ENCODE results near the gene CRYAA. TPM values are rescaled to one million over a fixed set of nuclear protein-coding genes. Genes with fewer than 3 reads are reported as not detected.

Gene CRYAA
- total and polyA plus RNA-seq, 7 experiments from 2014 or later, result not detected

DNA sequence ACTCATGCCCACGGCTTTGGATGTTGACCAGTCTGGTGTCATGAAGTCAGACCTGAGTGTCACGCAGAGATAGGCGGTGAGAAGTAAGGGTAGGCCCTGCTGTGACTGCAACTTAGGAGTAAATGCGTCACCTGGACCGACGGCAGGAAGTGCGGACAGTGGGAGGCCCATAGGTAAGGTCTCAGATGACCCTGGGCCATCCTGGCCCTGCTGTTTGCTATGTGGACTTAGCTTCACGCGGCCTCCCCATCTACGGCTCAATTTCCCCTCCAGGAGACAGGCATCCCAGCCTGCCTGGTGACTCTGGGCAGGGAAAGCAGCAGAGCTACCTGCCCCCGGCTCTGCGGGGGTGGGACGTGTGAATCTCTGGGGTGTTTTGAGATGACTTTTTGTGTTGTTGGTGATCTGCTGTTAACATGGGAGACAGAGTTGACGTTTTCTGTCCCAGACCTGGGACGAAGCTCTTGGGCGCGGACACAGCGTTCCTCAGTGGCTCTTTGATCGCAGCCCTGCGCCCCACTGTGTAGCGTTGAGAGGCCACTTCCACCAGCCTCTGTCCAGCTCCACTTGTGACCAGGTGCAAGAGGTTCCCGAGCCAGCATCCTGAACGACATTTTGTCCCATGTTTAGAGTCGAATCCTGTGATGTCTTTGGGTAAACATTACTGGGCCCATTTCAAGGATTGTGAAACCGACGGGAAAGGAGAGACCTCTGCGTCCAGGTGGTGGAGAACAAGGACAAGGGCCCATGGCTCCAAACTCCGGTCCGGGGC, 39.9 kb downstream of the CRYAA start:
- ATAC-seq (no peak), DNase-seq (no peak)
- Histone ChIP-seq H3K27me3 (ENCODE audit: control insufficient read depth in 2 of 2, insufficient read depth in 2 of 2, low read length in 2 of 2) (no peaks in the 10 kb centered on the region), H3K4me1 (ENCODE audit: control insufficient read depth in 2 of 2, insufficient read depth in 2 of 2, low read length in 2 of 2) (no peaks in the 10 kb centered on the region), H3K9me3 (ENCODE audit: control insufficient read depth in 2 of 3, low read length in 3 of 3) (no peaks in the 10 kb centered on the region), H3K27ac (ENCODE audit: low read depth, low read length) (no peak overlapping the region), H3K4me3 (ENCODE audit: low read length) (no peak overlapping the region), H3K36me3 (ENCODE audit: control insufficient read depth in 2 of 3, insufficient read depth in 3 of 3, low read length in 3 of 3) (no peaks in the 10 kb centered on the region)
- Mint-ChIP-seq H3K27ac (no peak overlapping the region), H3K4me3 (no peak overlapping the region), H3K4me1 (no peaks in the 10 kb centered on the region), H3K9me3 (peaks cover 0 to 7% (median 0%) of the 10 kb centered on the region in 11 donors), H3K27me3 (peaks cover 0 to 14% (median 4%) of the 10 kb centered on the region in 5 donors), H3K36me3 (no peaks in the 10 kb centered on the region)
- ChIA-PET CTCF (no interaction called here), POLR2A (no interaction called here)
- intact Hi-C loops (cut with micrococcal nuclease), result no loop called here

DNA sequence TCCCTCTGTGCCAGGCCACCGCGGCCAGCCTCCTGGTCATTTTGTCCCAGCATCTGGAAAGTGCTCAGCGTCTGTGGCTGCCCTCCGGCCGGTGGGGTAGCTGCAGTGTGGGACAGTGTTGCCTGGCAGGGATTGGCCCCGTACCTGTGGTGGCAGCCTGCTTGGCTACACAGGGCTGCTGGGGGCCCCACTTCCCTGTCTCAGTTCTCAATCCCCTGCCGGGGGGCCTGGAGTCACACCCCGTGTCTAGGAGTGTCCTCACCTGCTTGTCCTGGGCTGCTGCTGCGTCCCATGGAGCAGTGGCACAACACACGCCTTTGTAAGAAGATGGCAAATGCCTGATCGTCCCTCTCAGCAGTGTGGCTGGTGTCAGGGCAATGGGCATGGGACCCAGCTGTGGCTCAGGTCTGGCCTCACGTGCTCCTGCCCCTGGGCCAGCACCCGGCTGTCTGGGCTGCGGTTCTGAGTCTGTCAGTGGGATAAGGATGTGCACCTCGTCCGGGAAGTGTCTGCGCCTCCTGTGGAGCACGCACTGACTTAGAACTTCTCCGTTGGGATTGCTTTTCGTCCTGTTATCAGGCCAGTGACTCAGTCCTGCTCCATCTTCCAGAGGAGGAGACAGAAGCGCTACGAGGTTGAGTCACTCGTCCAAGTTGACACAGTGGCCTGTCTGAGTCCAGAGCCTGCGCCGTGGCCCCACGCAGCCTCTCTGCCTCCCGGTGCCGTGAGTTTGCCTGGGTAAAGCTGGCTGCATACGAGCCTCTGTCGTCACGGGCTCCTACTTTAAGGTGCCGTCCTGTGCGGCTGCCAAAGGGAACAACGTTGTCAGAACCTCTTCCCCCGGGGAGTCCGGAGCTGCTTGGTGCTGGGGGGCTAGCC, 41.0 kb downstream of the CRYAA start:
- ATAC-seq (no peak), DNase-seq (no peak)
- ChIA-PET CTCF (no interaction called here), POLR2A (no interaction called here)
- no peak overlapping the region for H3K4me3 Mint-ChIP-seq
- intact Hi-C loops (cut with micrococcal nuclease), result no loop called here
- H3K9me3 Mint-ChIP-seq, result no peaks in the 10 kb centered on the region
- Histone ChIP-seq H3K4me1 (ENCODE audit: control insufficient read depth in 2 of 2, insufficient read depth in 2 of 2, low read length in 2 of 2) (no peaks in the 10 kb centered on the region), H3K9me3 (ENCODE audit: control insufficient read depth in 2 of 3, low read length in 3 of 3) (no peaks in the 10 kb centered on the region), H3K27me3 (ENCODE audit: control insufficient read depth in 2 of 2, insufficient read depth in 2 of 2, low read length in 2 of 2) (no peaks in the 10 kb centered on the region), H3K36me3 (ENCODE audit: control insufficient read depth in 2 of 3, insufficient read depth in 3 of 3, low read length in 3 of 3) (no peaks in the 10 kb centered on the region), H3K4me3 (ENCODE audit: low read length) (no peak overlapping the region), H3K27ac (ENCODE audit: low read depth, low read length) (no peak overlapping the region)
- H3K27ac Mint-ChIP-seq, result no peak overlapping the region
- peaks cover 0 to 14% (median 4%) of the 10 kb centered on the region in 5 donors for H3K27me3 Mint-ChIP-seq
- H3K36me3 Mint-ChIP-seq, result no peaks in the 10 kb centered on the region
- no peaks in the 10 kb centered on the region for H3K4me1 Mint-ChIP-seq

DNA sequence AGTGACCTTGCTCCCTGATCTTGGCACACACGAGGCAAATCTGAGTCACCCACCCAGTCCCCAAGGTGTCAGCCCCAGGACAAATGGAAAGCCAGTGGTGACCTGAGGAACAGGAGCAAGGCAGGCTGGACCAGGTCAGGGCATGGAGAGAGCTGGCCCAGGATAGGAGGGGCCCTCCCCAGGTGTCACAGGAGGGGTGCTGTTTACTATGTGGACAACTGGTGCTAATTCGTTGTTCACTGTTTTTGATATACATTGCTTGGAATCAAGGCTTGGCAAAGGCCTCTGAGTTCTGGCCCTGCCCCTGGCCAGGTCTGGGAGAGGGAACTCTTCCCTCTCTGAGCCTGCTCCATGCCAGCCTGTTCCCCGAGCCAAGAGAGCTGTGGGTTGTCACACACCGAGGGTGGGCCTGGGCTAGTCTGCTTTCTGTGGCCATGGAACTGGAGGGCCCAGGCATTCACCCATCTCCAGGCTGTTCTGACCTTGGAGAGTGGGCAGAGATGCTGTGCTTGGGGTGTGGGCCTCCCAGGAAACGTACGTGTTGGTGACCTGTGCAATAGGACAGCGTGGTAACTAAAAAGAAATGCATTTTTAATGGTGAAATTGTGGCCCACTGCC, 41.8 kb downstream of the CRYAA start:
- Mint-ChIP-seq H3K36me3 (no peaks in the 10 kb centered on the region), H3K4me1 (no peaks in the 10 kb centered on the region), H3K9me3 (no peaks in the 10 kb centered on the region), H3K27me3 (peaks cover 0 to 14% (median 4%) of the 10 kb centered on the region in 5 donors), H3K27ac (no peak overlapping the region), H3K4me3 (no peak overlapping the region)
- no peaks in the 10 kb centered on the region for H3K36me3 ChIP-seq (ENCODE audit: control insufficient read depth in 2 of 3, insufficient read depth in 3 of 3, low read length in 3 of 3)
- H3K27me3 ChIP-seq (ENCODE audit: control insufficient read depth in 2 of 2, insufficient read depth in 2 of 2, low read length in 2 of 2), result no peaks in the 10 kb centered on the region
- H3K9me3 ChIP-seq (ENCODE audit: control insufficient read depth in 2 of 3, low read length in 3 of 3), result no peaks in the 10 kb centered on the region
- no peak overlapping the region for H3K4me3 ChIP-seq (ENCODE audit: low read length)
- CTCF ChIA-PET, result no interaction called here
- no peaks in the 10 kb centered on the region for H3K4me1 ChIP-seq (ENCODE audit: control insufficient read depth in 2 of 2, insufficient read depth in 2 of 2, low read length in 2 of 2)
- POLR2A ChIA-PET, result no interaction called here
- DNase-seq (no peak), ATAC-seq (no peak)
- intact Hi-C loops (cut with micrococcal nuclease), result no loop called here
- no peak overlapping the region for H3K27ac ChIP-seq (ENCODE audit: low read depth, low read length)

DNA sequence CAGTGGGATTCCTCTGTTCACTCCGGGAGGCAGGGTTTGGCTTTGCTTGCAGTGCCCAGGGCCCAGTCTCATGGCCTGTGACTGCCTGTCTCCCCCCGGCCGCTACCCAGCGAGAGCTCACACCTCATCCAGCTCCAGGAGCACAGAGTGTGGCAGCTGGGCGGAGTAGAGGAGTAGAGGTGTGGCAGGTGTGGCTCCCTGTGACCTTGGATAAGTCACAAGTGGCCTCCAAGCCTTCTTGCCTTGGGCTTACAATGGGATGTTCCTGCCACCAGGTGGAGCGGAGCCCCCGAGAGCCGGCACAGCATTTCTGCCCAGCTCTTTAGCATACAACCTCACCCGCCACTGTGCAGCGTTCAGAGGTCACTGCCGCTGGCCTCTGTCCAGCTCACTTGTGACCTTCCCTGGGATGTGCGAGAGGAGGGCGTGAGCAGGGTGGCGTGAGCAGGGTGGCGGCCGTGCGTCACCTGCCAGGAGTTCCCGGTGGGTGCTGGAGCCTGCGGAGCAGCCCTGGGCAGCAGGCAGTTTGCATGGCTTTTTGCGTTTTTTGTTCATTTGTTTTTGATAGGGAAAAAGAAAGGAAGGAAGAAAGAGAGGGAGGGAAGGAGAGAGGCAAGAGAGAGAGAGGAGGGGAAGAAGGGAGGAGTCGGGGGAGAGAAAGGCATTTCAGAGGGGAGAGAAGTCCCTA, 42.4 kb downstream of the CRYAA start:
- CTCF ChIA-PET, result no interaction called here
- Histone ChIP-seq H3K4me1 (ENCODE audit: control insufficient read depth in 2 of 2, insufficient read depth in 2 of 2, low read length in 2 of 2) (no peaks in the 10 kb centered on the region), H3K9me3 (ENCODE audit: control insufficient read depth in 2 of 3, low read length in 3 of 3) (no peaks in the 10 kb centered on the region), H3K36me3 (ENCODE audit: control insufficient read depth in 2 of 3, insufficient read depth in 3 of 3, low read length in 3 of 3) (no peaks in the 10 kb centered on the region), H3K4me3 (ENCODE audit: low read length) (no peak overlapping the region), H3K27ac (ENCODE audit: low read depth, low read length) (no peak overlapping the region), H3K27me3 (ENCODE audit: control insufficient read depth in 2 of 2, insufficient read depth in 2 of 2, low read length in 2 of 2) (no peaks in the 10 kb centered on the region)
- Mint-ChIP-seq H3K36me3 (no peaks in the 10 kb centered on the region), H3K4me1 (no peaks in the 10 kb centered on the region), H3K27me3 (peaks cover 0 to 14% (median 4%) of the 10 kb centered on the region in 5 donors), H3K9me3 (no peaks in the 10 kb centered on the region), H3K4me3 (no peak overlapping the region), H3K27ac (no peak overlapping the region)
- ATAC-seq (no peak), DNase-seq (no peak)
- intact Hi-C loops (cut with micrococcal nuclease), result no loop called here
- POLR2A ChIA-PET, result no interaction called here

DNA sequence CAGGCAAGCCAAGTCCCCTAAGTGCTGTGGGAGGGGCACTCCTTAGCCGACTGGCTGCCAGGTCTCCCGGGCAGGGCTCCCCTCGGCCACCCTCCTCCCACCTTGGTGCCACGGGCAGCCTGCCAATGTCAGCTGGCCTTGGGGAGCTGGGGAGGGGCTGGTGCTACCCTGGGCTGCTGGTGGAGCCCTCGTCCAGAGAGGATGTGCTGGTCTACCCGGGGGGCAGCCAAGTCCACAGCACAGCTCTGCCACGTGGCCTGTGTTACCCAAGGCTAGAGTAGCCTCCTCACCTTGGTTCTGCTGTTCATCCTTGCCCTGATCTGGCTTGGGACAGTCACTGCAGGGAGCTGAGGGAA, 42.9 kb downstream of the CRYAA start:
- H3K9me3 Mint-ChIP-seq, result no peaks in the 10 kb centered on the region
- DNase-seq (no peak), ATAC-seq (no peak)
- no peak overlapping the region for H3K27ac ChIP-seq (ENCODE audit: low read depth, low read length)
- peak overlapping the region in 1 of 9 donors; percentile 25 for H3K27ac Mint-ChIP-seq
- ChIA-PET POLR2A (no interaction called here), CTCF (no interaction called here)
- no peak overlapping the region for H3K4me3 ChIP-seq (ENCODE audit: low read length)
- peaks cover 0 to 14% (median 4%) of the 10 kb centered on the region in 5 donors for H3K27me3 Mint-ChIP-seq
- no peaks in the 10 kb centered on the region for H3K27me3 ChIP-seq (ENCODE audit: control insufficient read depth in 2 of 2, insufficient read depth in 2 of 2, low read length in 2 of 2)
- no peaks in the 10 kb centered on the region for H3K36me3 Mint-ChIP-seq
- intact Hi-C loops (cut with micrococcal nuclease), result no loop called here
- H3K9me3 ChIP-seq (ENCODE audit: control insufficient read depth in 2 of 3, low read length in 3 of 3), result no peaks in the 10 kb centered on the region
- H3K36me3 ChIP-seq (ENCODE audit: control insufficient read depth in 2 of 3, insufficient read depth in 3 of 3, low read length in 3 of 3), result no peaks in the 10 kb centered on the region
- H3K4me1 Mint-ChIP-seq, result no peaks in the 10 kb centered on the region
- no peak overlapping the region for H3K4me3 Mint-ChIP-seq
- H3K4me1 ChIP-seq (ENCODE audit: control insufficient read depth in 2 of 2, insufficient read depth in 2 of 2, low read length in 2 of 2), result no peaks in the 10 kb centered on the region
